WI38 (cell line): Measurements from ENCODE around the gene FKBP1B.
A peak's percentile ranks its signal among the peaks of the same experiment; 100 is the strongest.

ENCODE experiments used
- H3K4me3 ChIP-seq: 2 replicates; pipeline ENCODE4 v1.5.1; 2011; ENCODE audit warnings: low read depth, mild to moderate bottlenecking, control low read depth, low read length
- TF ChIP-seq, protein P1 (sequence below): IDR thresholded peaks from 2 replicates; pipeline ENCODE4 v1.5.1; 2012; ENCODE audit warnings: low read depth, mild to moderate bottlenecking, control low read depth, low read length

Gene FKBP1B

DNA sequence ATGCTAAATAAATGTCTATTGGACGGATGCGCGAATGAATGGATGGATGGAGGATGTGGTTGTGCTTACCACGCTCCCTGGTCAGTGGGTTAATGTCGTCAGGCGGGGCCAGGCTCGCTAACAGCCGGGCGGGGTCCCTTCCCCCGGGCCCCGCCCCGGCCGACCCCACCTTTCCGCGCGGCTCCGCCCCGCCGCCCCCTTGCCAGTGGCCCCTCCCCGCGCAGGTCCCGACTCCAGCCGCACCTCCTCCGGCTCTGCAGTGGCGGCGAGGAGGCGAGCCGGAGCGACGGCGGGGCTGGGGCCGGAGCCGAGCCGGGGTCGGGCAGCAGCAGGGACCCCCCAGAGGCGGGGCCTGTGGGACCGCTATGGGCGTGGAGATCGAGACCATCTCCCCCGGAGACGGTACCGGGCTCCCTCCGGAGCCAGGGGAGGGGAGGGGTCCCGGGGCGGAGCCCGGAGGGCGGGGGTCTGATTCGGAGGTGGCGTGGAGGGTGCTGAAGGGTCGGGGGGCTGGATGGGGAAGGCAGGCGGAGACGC, at the start of gene FKBP1B:
TSS of gene FKBP1B (plus strand) at position 257 of the 537 bp plus-strand sequence. CDS start at position 366, 109 bp downstream.
- TF ChIP-seq, protein P1, sequence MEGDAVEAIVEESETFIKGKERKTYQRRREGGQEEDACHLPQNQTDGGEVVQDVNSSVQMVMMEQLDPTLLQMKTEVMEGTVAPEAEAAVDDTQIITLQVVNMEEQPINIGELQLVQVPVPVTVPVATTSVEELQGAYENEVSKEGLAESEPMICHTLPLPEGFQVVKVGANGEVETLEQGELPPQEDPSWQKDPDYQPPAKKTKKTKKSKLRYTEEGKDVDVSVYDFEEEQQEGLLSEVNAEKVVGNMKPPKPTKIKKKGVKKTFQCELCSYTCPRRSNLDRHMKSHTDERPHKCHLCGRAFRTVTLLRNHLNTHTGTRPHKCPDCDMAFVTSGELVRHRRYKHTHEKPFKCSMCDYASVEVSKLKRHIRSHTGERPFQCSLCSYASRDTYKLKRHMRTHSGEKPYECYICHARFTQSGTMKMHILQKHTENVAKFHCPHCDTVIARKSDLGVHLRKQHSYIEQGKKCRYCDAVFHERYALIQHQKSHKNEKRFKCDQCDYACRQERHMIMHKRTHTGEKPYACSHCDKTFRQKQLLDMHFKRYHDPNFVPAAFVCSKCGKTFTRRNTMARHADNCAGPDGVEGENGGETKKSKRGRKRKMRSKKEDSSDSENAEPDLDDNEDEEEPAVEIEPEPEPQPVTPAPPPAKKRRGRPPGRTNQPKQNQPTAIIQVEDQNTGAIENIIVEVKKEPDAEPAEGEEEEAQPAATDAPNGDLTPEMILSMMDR: no peak
- peak within 1 kb of the TSS; percentile 68 for H3K4me3 ChIP-seq

DNA sequence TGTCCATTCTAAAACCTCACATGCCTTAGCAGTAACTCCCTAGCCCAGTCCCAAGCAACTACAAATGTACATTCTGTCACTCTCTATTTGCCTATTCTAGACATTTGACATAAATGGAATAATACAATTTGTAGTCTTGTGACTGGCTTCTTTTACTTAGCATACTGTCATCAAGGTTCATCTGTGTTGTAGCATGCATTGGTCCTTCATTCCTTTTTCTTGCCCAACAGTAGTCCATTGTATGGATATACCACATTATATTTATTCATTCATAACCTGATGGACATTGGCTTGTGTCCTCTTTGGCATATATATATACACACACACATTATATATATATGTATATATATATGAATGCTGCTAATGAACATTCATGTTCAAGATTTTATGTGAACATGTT, 41.8 kb upstream of the FKBP1B start:
- no peak overlapping the region for H3K4me3 ChIP-seq
- TF ChIP-seq, protein P1: no peak

DNA sequence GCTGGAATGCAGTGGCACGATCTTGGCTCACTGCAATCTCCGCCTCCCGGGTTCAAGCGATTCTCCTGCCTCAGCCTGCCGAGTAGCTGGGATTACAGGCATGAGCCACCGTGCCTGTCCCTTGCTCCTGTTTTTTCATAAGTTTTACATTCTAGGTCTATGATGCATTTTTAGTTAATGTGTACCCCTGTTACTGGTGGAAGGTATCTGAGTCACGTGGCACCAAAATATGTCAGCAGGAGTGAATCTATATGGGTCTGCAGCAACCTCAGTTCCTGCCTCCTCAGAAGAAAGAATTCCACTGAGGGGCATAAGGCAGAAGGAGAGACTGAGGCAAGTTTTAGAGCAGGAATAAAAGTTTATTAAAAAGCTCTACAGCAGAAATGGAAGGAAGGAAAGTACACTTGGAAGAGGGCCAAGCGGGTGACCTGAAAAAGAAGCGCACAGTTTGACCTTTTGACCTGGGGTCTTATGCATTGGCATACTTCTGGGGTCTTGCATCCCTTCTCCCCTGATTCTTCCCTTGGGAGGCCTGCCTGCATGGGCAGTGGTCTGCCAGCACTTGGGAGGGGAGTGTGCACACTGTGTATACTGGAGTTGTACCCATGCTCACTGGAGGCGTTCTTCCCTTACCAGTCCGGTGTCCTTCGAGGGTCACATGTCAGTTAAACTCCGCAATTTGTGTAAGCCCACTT, 40.7 kb upstream of the FKBP1B start:
- no peak overlapping the region for H3K4me3 ChIP-seq
- TF ChIP-seq, protein P1: no peak

DNA sequence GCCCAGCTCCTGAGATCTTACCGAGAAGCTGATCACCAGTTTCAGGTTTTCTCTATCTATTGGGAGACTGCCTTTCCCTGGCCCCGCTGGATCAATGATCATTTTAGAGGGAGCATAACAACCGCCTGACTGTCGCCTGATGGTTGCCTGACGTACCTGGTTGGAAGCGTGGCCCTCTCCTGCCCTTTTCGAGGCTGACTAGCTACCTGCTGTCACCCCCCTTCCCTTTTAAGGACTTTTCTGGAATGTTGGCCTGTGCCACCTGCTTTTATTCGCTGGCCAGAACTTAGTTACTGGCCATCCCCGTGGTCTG, 40.2 kb upstream of the FKBP1B start:
- TF ChIP-seq, protein P1: no peak
- no peak overlapping the region for H3K4me3 ChIP-seq

DNA sequence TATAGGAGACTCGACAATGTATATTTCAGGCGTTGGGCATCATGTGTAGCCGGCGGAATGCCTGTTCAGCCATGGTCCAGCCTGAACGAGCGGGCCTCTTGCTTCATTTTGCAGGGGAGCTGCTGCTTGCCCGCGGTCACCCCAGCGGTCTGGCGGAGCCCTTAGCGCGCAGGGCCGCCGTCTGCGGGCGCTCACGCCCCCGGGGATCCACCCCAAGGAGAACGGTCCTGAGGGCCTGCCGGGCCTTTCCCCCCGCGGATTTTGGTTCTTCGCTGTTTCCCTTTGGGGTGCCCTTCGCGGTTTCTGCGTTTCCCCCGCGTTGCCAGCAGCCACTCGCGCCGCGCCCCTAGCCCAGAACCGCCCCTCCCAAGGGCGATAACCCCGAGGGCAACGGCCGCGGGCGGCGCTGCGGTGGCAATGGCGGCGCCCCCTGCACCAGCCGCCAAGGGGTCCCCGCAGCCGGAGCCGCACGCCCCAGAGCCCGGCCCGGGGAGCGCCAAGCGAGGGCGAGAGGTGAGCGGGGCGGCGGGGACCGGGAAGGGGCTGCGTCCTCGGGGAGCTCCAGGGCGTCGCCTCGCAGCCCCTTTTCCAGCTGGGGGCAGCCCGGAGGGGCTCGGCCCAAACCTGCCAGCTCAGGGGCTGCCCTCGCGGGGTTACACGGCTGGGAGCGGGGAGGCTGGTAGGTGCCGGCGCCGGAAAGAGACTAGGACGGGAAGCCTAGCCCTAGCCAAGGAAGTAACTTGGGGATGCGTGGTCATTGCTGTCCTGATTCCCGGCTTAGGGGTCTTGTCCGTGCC, 39.7 kb upstream of the FKBP1B start, which contains the start of gene MFSD2B:
TSS of gene MFSD2B (plus strand) at position 406 of the 797 bp plus-strand sequence. CDS start at position 418, 12 bp downstream.
- TF ChIP-seq, protein P1: no peak
- peak within 1 kb of the TSS; percentile 30 for H3K4me3 ChIP-seq

DNA sequence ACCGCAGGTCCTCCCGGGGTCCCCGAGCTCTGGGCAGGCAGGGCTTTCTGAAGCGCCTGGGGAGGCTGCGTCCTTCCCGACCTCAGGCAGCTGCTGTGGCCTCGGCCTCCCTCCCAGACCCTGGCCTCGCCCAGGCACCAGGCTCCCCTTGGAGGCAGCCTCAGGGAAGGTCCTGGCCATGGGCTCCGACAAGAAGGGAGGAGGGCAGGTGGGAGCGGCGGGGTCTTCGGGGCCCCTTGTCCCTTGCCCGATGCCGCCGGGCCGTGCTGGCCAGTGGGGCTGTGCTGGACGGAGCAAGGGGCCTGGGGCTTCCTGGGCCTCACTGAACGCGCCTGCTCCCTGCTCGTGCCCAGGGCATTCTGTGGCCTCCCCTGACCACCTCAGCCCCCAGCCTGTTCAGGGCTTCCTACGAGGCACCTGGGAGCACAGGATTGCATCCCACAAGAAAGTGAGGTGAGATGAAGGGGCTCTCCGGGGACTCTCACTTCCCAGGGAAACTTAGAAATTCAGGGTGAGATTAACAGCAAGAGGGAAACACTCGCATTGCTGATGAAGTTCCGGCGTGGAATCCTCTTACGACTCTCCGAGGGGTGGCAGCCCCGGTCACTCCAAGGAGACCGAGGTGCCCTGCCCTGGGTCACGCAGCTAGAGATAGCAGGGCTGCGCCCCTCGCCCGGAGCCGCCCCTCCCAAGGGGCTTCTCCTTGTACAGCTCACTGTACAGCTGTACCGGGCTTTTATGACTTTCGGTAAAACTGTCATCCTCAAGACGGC, 38.9 kb upstream of the FKBP1B start:
- TF ChIP-seq, protein P1: no peak
- H3K4me3 ChIP-seq: no peak overlapping the region; the same call in 1 of the 2 replicates
